NCI-H128 (cell line): ENCODE data around the gene TOM1.
"Not testable (repeated sequence)": the region's sequence is repeated elsewhere in the genome, so short reads cannot be mapped to it uniquely, and the experiment has no call there.

ENCODE experiments used
- DNase-seq: peaks from one replicate; lab custom pipeline; 2025; ENCODE audit not compliant: unreplicated experiment; lab: John Stamatoyannopoulos, UW

The TOM1 gene

GRCh38 chr22:35393116-35394010, 93.7 kb downstream of the TOM1 start:
- no peak for DNase-seq

- no peak for DNase-seq
These were observed 94.3 kb downstream of the TOM1 start for GRCh38 chr22:35394011-35394312.

GRCh38 chr22:35394810-35395563, 95.3 kb downstream of the TOM1 start:
- DNase-seq, result no peak

- DNase-seq, result not testable (repeated sequence)
These were observed 96.9 kb downstream of the TOM1 start for GRCh38 chr22:35396622-35397021.

GRCh38 chr22:35397095-35397904, 97.6 kb downstream of the TOM1 start:
- DNase-seq, result no peak
